BE2C (cell line): ENCODE measurements around the gene ALPL.

Experiments
- DNase-seq: peaks from one replicate; pipeline ENCODE4 v3.0.0-alpha.2; 2020
- H3K27me3 ChIP-seq: fragments of 250-450 bp; sonication (Bioruptor Pico); 2 replicates; pipeline ENCODE4 v1.5.1; 2020; ENCODE audit warnings: mild to moderate bottlenecking
- H3K36me3 ChIP-seq: fragments of 250-450 bp; sonication (Bioruptor Pico); 2 replicates; pipeline ENCODE4 v1.5.1; 2020; ENCODE audit warnings: mild to moderate bottlenecking
- H3K4me1 ChIP-seq: fragments of 250-450 bp; sonication (Bioruptor Pico); 2 replicates; pipeline ENCODE4 v1.5.1; 2020
- H3K4me3 ChIP-seq: 2 replicates; pipeline ENCODE4 v1.5.1; 2011; ENCODE audit warnings: low read depth, low read length
- H3K9me3 ChIP-seq: fragments of 250-450 bp; sonication (Bioruptor Pico); 2 replicates; pipeline ENCODE4 v1.5.1; 2020
- TF ChIP-seq, protein P1 (sequence below): IDR thresholded peaks from 2 replicates; pipeline ENCODE4 v1.5.1; 2012; ENCODE audit warnings: mild to moderate bottlenecking, low read depth, low read length

ALPL gene

DNA sequence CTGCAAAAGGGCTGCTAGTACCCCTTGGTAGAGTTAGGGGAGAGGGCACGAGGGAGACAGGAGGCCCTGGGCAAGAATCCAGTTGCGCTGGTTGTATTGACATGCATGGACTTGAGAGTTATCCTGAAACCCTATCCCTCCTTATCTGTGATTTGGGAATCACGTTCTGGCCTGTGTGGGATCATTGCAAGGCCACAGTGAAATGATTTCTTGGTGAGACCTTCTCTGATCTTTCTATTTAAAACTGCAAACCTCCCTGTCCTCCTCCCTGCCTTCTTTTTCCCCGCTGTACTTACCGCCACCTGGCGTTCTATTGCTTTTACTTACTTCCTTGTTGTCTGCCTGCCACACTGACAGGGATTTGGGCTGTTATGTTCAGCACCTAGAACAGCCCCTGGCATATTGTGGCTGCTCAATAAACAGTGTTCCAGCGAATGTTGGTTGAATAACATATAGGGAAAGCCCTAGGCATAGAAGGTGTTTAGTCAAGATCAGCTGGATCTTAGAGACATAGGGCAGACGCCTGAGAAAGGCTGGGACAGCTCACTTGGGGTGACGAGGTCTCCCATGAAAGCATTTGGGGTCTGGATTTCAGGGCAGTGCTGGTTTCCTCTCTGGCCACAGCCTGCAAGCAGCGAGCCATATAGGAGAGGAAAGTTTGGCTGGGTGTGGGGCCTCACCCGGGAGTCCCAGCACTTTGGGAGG is 25.6 kb downstream of the ALPL start:
- peak; percentile 33 for DNase-seq
- H3K27me3 ChIP-seq: no peaks in the 10 kb centered on the region
- TF ChIP-seq, protein P1, sequence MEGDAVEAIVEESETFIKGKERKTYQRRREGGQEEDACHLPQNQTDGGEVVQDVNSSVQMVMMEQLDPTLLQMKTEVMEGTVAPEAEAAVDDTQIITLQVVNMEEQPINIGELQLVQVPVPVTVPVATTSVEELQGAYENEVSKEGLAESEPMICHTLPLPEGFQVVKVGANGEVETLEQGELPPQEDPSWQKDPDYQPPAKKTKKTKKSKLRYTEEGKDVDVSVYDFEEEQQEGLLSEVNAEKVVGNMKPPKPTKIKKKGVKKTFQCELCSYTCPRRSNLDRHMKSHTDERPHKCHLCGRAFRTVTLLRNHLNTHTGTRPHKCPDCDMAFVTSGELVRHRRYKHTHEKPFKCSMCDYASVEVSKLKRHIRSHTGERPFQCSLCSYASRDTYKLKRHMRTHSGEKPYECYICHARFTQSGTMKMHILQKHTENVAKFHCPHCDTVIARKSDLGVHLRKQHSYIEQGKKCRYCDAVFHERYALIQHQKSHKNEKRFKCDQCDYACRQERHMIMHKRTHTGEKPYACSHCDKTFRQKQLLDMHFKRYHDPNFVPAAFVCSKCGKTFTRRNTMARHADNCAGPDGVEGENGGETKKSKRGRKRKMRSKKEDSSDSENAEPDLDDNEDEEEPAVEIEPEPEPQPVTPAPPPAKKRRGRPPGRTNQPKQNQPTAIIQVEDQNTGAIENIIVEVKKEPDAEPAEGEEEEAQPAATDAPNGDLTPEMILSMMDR: peak; percentile 47

DNA sequence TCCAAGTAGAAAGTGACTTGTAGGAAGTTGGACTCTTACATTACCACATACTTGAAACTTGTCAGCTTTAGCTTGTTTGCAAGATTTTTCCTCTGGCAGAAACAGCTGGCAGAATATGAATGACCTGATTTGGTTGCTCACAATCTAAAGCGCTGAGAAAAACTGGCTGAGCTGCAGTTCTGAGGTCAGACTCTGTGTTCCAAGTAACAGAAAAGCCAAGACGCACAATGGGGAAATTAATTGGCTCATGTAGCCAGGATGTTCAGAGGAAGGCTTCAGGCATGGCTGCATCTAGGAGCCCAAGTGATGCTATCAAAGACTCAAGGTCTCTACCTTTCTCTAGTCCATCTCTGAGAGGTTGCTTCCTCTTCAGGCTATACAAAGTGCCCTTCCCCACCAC is 27.0 kb downstream of the ALPL start:
- H3K4me1 ChIP-seq: no peaks in the 10 kb centered on the region

More for the DNA sequence above, 25.6 kb downstream of the ALPL start:
- H3K4me1 ChIP-seq: no peaks in the 10 kb centered on the region
- H3K36me3 ChIP-seq: no peaks in the 10 kb centered on the region
- no peak overlapping the region for H3K4me3 ChIP-seq
- H3K9me3 ChIP-seq: no peaks in the 10 kb centered on the region

DNA sequence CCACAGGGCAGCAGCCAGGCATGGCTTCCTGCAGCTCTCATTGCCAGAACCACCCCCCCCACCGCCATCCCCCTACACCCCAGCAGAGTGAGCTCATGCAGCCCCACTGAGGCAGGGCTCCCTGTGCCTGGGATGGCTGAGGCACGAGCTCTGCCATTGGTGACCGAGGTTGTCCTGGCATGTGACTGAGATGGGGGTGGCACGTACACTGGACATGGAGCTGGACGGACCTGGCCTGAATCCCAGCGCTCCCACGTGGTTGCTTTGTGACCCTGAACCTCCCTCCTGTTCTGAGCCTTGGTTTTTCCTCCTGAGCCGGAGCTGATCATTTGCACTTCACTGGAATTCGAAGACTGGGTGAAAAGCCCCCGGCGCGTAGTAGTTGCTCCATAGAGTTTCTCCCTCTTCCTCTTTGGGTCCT is 28.3 kb downstream of the ALPL start:
- DNase-seq: no peak
- TF ChIP-seq, protein P1: no peak
- H3K4me1 ChIP-seq: no peaks in the 10 kb centered on the region
- H3K4me3 ChIP-seq: no peak overlapping the region
- H3K9me3 ChIP-seq: no peaks in the 10 kb centered on the region
- H3K36me3 ChIP-seq: no peaks in the 10 kb centered on the region
- H3K27me3 ChIP-seq: no peaks in the 10 kb centered on the region

More for the DNA sequence above, 27.0 kb downstream of the ALPL start:
- TF ChIP-seq, protein P1: no peak
- Histone ChIP-seq H3K36me3 (no peaks in the 10 kb centered on the region), H3K9me3 (no peaks in the 10 kb centered on the region), H3K27me3 (no peaks in the 10 kb centered on the region), H3K4me3 (no peak overlapping the region)
- DNase-seq: no peak

DNA sequence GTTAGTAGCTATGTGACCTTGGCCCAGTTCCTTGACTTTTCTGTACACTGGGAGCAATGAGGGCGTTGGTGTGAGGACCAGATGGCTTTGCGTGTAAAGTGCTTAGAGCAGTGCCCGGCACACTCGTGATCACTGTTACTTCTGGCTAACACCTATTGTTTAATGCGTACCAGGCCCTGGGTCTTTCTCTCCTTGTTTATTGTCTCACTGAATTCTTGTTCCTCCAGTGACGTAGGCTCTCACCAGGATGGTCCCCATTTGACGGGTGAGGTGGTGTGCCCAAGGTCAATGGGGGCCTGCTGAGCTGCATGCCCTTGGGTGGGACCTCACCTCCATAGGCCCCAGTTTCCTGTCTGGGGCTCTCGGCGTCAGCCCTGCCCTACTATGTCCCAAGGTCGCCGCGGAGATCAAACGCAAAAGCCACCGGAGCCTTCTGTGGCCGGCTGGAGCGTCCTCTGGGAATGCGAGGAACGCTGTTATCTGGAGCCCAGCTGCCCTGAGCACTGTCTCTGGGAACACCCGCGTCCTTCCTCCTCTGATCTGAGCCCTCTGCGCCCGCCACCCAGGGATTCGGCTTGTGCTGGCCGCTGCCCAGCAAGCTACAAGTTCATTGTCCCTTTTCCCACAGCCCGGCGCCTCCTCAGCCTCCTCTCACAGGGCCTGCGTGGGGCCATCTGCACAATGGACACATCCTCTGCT is 28.9 kb downstream of the ALPL start:
- Histone ChIP-seq H3K36me3 (no peaks in the 10 kb centered on the region), H3K9me3 (no peaks in the 10 kb centered on the region), H3K27me3 (no peaks in the 10 kb centered on the region), H3K4me3 (no peak overlapping the region), H3K4me1 (no peaks in the 10 kb centered on the region)
- DNase-seq: no peak
- TF ChIP-seq, protein P1: no peak

DNA sequence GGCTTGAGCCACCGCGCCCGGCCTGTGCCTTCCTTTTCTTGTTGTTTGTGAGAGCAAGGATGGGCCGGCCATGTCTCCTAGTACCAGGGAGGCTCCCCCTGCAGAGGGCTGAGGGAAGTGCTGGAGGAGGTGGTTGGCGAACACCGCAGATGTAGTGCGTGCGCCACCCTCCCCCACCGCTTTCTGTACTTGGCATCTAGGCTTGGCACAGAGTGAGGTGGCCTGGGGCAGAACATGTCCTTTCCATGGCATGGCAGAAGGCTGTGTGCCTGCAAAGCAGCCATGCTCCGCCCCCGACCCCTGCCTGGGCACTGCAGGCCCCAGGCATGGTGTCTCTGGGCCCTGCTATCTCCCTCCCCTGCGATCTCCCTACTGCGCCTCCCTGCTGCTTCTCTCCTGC is 30.7 kb downstream of the ALPL start:
- no peaks in the 10 kb centered on the region for H3K4me1 ChIP-seq
- H3K36me3 ChIP-seq: no peaks in the 10 kb centered on the region
- no peaks in the 10 kb centered on the region for H3K9me3 ChIP-seq
- peak; percentile 23 for DNase-seq
- no peak overlapping the region for H3K4me3 ChIP-seq
- TF ChIP-seq, protein P1: no peak
- H3K27me3 ChIP-seq: no peaks in the 10 kb centered on the region

DNA sequence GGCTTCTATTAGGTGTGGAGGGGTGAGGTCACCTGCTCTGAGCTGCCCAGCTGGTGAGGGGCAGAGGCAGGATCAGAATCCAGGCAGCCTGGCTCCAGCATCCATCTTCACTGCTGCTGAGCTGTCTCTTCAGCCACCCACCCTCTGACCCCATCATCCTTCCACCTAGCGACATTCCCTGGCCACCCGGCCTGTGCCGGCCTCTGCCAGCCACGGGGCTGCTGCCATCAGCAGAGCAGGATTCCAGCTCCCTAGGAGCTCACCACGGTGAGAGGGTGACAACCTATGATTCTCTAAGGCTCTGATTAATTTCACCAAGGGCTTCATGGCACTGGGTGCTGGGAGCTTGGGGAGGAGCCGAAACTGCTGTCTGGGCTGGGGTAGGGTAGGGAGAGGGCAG is 32.1 kb downstream of the ALPL start:
- TF ChIP-seq, protein P1: no peak
- H3K27me3 ChIP-seq: no peaks in the 10 kb centered on the region
- no peak overlapping the region for H3K4me3 ChIP-seq

More for the DNA sequence above, 32.1 kb downstream of the ALPL start:
- no peak for DNase-seq
- no peaks in the 10 kb centered on the region for H3K4me1 ChIP-seq
- no peaks in the 10 kb centered on the region for H3K36me3 ChIP-seq
- H3K9me3 ChIP-seq: no peaks in the 10 kb centered on the region
